IMR-90 (cell line): ENCODE measurements around the gene MNAT1. TPM values are rescaled to one million over a fixed set of nuclear protein-coding genes. Genes with fewer than 3 reads are reported as not detected.
A peak's percentile ranks its signal among the peaks of the same experiment; 100 is the strongest.

Experiments used
- ATAC-seq: fragments of 200-7000 bp; cut with Tn5 transposase; 2 replicates; pipeline ENCODE4 v1.9.1; 2020; ENCODE audit warnings: low read depth, mild to moderate bottlenecking, moderate library complexity
- BruUV-seq: library from RNA; stranded (reverse); fragments of 400-500 nt; replicated peaks from 2 replicates; lab custom pipeline; 2021; lab: Mats Ljungman, UMichigan
- CTCF ChIA-PET: fragments of 300-600 bp; formaldehyde crosslinking; extraction: SDS; loops from one replicate; lab custom pipeline; 2021; ENCODE audit warnings: antibody characterized with exemption; lab: Yijun Ruan, JAX
- POLR2A ChIA-PET: fragments of 300-600 bp; sonication (Branson Sonifier 250); formaldehyde crosslinking; loops from one replicate; lab custom pipeline; 2022; ENCODE audit warnings: antibody characterized with exemption; ENCODE audit not compliant: unreplicated experiment; lab: Charles Lee
- DNase-seq: peaks from one replicate; pipeline ENCODE4 v3.0.0; 2013
- H2AFZ ChIP-seq: replicated peaks from 2 replicates; pipeline ENCODE3; 2013; ENCODE audit warnings: low read length, mild to moderate bottlenecking; ENCODE audit not compliant: poor library complexity
- H2AK5ac ChIP-seq: 2 replicates; pipeline ENCODE4 v1.6.1; 2013; ENCODE audit warnings: low read depth, low read length, inconsistent platforms
- H2AK9ac ChIP-seq: replicated peaks from 2 replicates; pipeline ENCODE3; 2013; ENCODE audit warnings: mild to moderate bottlenecking, low read depth, low read length, moderate library complexity; ENCODE audit not compliant: poor library complexity
- H2BK120ac ChIP-seq: 2 replicates; pipeline ENCODE4 v1.6.1; 2013; ENCODE audit warnings: low read depth, low read length, inconsistent platforms
- H2BK15ac ChIP-seq: 3 replicates; pipeline ENCODE4 v1.6.1; 2013; ENCODE audit warnings: low read depth, low read length, inconsistent platforms
- H2BK20ac ChIP-seq: 2 replicates; pipeline ENCODE4 v1.6.1; 2013; ENCODE audit warnings: low read depth, mild to moderate bottlenecking, inconsistent platforms, low read length, moderate library complexity
- H2BK5ac ChIP-seq: 2 replicates; pipeline ENCODE4 v1.6.1; 2013; ENCODE audit warnings: mild to moderate bottlenecking, low read depth, low read length, inconsistent platforms; ENCODE audit not compliant: poor library complexity, severe bottlenecking
- H3K14ac ChIP-seq: replicated peaks from 2 replicates; pipeline ENCODE4 v1.6.1; 2013; ENCODE audit warnings: low read depth, low read length, inconsistent platforms
- H3K18ac ChIP-seq: 2 replicates; pipeline ENCODE4 v1.6.1; 2013; ENCODE audit warnings: low read depth, low read length, control low read depth
- H3K23ac ChIP-seq: 2 replicates; pipeline ENCODE4 v1.6.1; 2013; ENCODE audit warnings: low read depth, low read length, inconsistent platforms
- H3K27ac ChIP-seq: 2 replicates; pipeline ENCODE4 v1.5.1; 2013; ENCODE audit warnings: mild to moderate bottlenecking, control low read depth, low read length; ENCODE audit not compliant: insufficient read depth
- H3K27me3 ChIP-seq: 2 replicates; pipeline ENCODE4 v1.6.1; 2013; ENCODE audit warnings: low read length; ENCODE audit not compliant: control insufficient read depth, insufficient read depth
- H3K36me3 ChIP-seq: 2 replicates; pipeline ENCODE4 v1.6.1; 2013; ENCODE audit warnings: low read length, mixed read lengths; ENCODE audit not compliant: control insufficient read depth, insufficient read depth
- H3K4ac ChIP-seq: 2 replicates; pipeline ENCODE4 v1.6.1; 2013; ENCODE audit warnings: low read depth, low read length, inconsistent platforms
- H3K4me1 ChIP-seq: 2 replicates; pipeline ENCODE4 v1.6.1; 2013; ENCODE audit warnings: low read length, mixed read lengths; ENCODE audit not compliant: control insufficient read depth, insufficient read depth
- H3K4me2 ChIP-seq: 2 replicates; pipeline ENCODE4 v1.6.1; 2013; ENCODE audit warnings: low read depth, mild to moderate bottlenecking, control low read depth, low read length, moderate library complexity
- H3K4me3 ChIP-seq: 2 replicates; pipeline ENCODE4 v1.5.1; 2013; ENCODE audit warnings: low read depth, mild to moderate bottlenecking, control low read depth, low read length, moderate library complexity; ENCODE audit not compliant: insufficient read depth
- H3K56ac ChIP-seq: 2 replicates; pipeline ENCODE4 v1.6.1; 2013; ENCODE audit warnings: low read length, inconsistent platforms; ENCODE audit not compliant: insufficient read depth; ENCODE audit errors: extremely low read depth
- H3K79me1 ChIP-seq, 2 experiments: 2 replicates each; pipeline ENCODE4 v1.6.1; 2013; ENCODE audit warnings: low read length in 2 of 2, inconsistent platforms in 1 of 2, low read depth in 1 of 2
- H3K9ac ChIP-seq: 2 replicates; pipeline ENCODE4 v1.6.1; 2013; ENCODE audit warnings: low read depth, low read length, control low read depth
- H3K9me1 ChIP-seq: 2 replicates; pipeline ENCODE4 v1.6.1; 2013; ENCODE audit warnings: low read length, inconsistent platforms; ENCODE audit not compliant: insufficient read depth
- H3K9me3 ChIP-seq: 2 replicates; pipeline ENCODE4 v1.6.1; 2013; ENCODE audit warnings: low read length; ENCODE audit not compliant: control insufficient read depth, insufficient read depth
- H4K20me1 ChIP-seq: 2 replicates; pipeline ENCODE4 v1.6.1; 2013; ENCODE audit warnings: low read length, inconsistent platforms; ENCODE audit not compliant: insufficient read depth
- H4K5ac ChIP-seq: 2 replicates; pipeline ENCODE4 v1.6.1; 2013; ENCODE audit warnings: mild to moderate bottlenecking, low read depth, low read length, control low read depth
- H4K8ac ChIP-seq, 2 experiments: 2 replicates each; pipeline ENCODE4 v1.6.1; 2013; ENCODE audit warnings: low read depth in 2 of 2, low read length in 2 of 2, control low read depth in 1 of 2, inconsistent platforms in 1 of 2
- H4K91ac ChIP-seq: 2 replicates; pipeline ENCODE4 v1.6.1; 2013; ENCODE audit warnings: low read depth, low read length, inconsistent platforms; ENCODE audit not compliant: insufficient read depth
- CHD1 ChIP-seq: IDR thresholded peaks from 2 replicates; pipeline ENCODE4 v1.6.1; 2012; ENCODE audit warnings: low read depth, low read length, improper control_type of control experiment
- MAFK ChIP-seq: IDR thresholded peaks from 2 replicates; pipeline ENCODE4 v1.6.1; 2012; ENCODE audit warnings: low read depth, low read length, improper control_type of control experiment
- MXI1 ChIP-seq: IDR thresholded peaks from 2 replicates; pipeline ENCODE4 v1.6.1; 2012; ENCODE audit warnings: low read depth, mild to moderate bottlenecking, low read length, moderate library complexity, borderline replicate concordance
- RCOR1 ChIP-seq: IDR thresholded peaks from 2 replicates; pipeline ENCODE4 v1.6.1; 2012; ENCODE audit warnings: mild to moderate bottlenecking, low read length, improper control_type of control experiment; ENCODE audit not compliant: insufficient replicate concordance
- RFX5 ChIP-seq: IDR thresholded peaks from 2 replicates; pipeline ENCODE4 v1.8.0; 2012; ENCODE audit warnings: low read depth, mild to moderate bottlenecking, low read length, moderate library complexity
- WGBS, 2 experiments: methylation state at CpG; one replicate each; pipeline versions ENCODE4 v1.1.5 to v1.1.7; 2013; ENCODE audit warnings: missing lambda C conversion rate in 2 of 2; ENCODE audit not compliant: insufficient read length in 1 of 2; ENCODE audit errors: extremely low coverage in 2 of 2; 5-methylcytosine and 5-hydroxymethylcytosine counted together
- dilution Hi-C: fragments of 300-500 bp; cut with HindIII; formaldehyde crosslinking; loops from one replicate; pipeline ENCODE4 v1.14.3; 2018; ENCODE audit warnings: low sequenced_read_pairs; ENCODE audit not compliant: unreplicated experiment
- in situ Hi-C: fragments of 300-500 bp; cut with MboI; formaldehyde crosslinking; loops from 3 replicates; pipeline ENCODE4 v1.14.3; 2019; ENCODE audit warnings: low sequenced_read_pairs, inconsistent platforms, mixed read lengths
- intact Hi-C: fragments of 100-400 bp; cut with micrococcal nuclease; formaldehyde crosslinking; loops from 2 replicates; pipeline ENCODE4 v1.10.0; 2022
- polyA plus RNA-seq, 3 experiments: library from polyadenylated mRNA; depleted of rRNA; stranded (reverse); fragments of >200 nt; gene quantifications; 2 replicates each; pipeline ENCODE4 v1.2.3, GENCODE V29; 2012; ENCODE audit warnings: low replicate concordance in 1 of 3
- total RNA-seq: library from RNA; depleted of rRNA; stranded (reverse); fragments of >200 nt; gene quantifications from 2 replicates; pipeline ENCODE4 v1.2.3, GENCODE V29; 2012
- TF ChIP-seq, protein P1 (sequence below): fragments of 150-350 bp; IDR thresholded peaks from 2 replicates; pipeline ENCODE4 v1.6.1; 2017; ENCODE audit warnings: mild to moderate bottlenecking, antibody characterized with exemption, low read length, low read depth

Gene MNAT1
- total and polyA plus RNA-seq, 2 of the 4 experiments (the other 2 are of a cell fraction): 48.2 to 53.0 TPM

DNA sequence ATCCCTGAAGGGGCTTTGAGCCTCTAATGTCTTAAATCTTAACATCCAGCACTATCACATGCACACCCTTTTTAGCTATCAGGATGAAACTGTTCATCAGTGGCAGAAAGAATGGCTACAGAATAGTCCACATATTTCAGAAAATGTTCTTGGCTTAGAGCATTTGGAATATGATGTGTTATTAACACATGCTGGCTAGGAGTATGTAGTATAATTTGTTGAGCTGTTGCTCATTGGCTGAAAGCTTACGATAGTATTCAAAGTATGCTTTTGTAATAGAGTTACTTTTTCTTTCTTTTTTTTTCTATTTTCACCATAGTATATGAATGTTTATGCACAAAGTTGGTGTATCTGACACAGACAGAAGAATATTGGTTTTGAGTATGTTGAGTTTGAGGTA, 55.1 kb downstream of the MNAT1 start:
- Histone ChIP-seq H3K4ac (no peak overlapping the region), H3K27ac (no peak overlapping the region), H3K9me3 (no peaks in the 10 kb centered on the region), H2AK9ac (no peak overlapping the region), H3K18ac (no peak overlapping the region), H3K27me3 (no peaks in the 10 kb centered on the region), H4K5ac (no peak overlapping the region), H4K91ac (no peak overlapping the region), H2BK5ac (no peak overlapping the region), H3K14ac (no peak overlapping the region), H3K79me1 (peaks cover 37 to 55% of the 10 kb centered on the region in 2 experiments), H2BK15ac (no peak overlapping the region), H2AK5ac (no peak overlapping the region), H2BK20ac (no peak overlapping the region), H4K20me1 (no peaks in the 10 kb centered on the region; the same call in 1 of the 2 replicates), H3K9ac (no peak overlapping the region), H2AFZ (no peak overlapping the region), H3K56ac (no peak overlapping the region), H3K4me2 (no peak overlapping the region; the same call in 1 of the 2 replicates), H3K36me3 (no peaks in the 10 kb centered on the region), H2BK120ac (no peak overlapping the region), H3K4me1 (peaks cover 1% of the 10 kb centered on the region; the same call in 1 of the 2 replicates), H4K8ac (no peak overlapping the region), H3K9me1 (peaks cover 5% of the 10 kb centered on the region; the same call in 1 of the 2 replicates), H3K23ac (no peak overlapping the region), H3K4me3 (no peak overlapping the region)
- DNase-seq (peak; percentile 6), ATAC-seq (peak; percentile 77)
- TF ChIP-seq MXI1 (no peak), RCOR1 (no peak), CHD1 (no peak), RFX5 (no peak), MAFK (no peak)
- TF ChIP-seq, protein P1, sequence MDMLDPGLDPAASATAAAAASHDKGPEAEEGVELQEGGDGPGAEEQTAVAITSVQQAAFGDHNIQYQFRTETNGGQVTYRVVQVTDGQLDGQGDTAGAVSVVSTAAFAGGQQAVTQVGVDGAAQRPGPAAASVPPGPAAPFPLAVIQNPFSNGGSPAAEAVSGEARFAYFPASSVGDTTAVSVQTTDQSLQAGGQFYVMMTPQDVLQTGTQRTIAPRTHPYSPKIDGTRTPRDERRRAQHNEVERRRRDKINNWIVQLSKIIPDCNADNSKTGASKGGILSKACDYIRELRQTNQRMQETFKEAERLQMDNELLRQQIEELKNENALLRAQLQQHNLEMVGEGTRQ: no peak
- dilution Hi-C loops (no loop called here), intact Hi-C loops (no loop called here), in situ Hi-C loops (no loop called here)
- ChIA-PET CTCF (no interaction called here), POLR2A (no interaction called here)
- WGBS, 2 experiments: no CpG with 5 or more reads among the region's 1 CpG
- no TSS peak for BruUV-seq
